Tibial nerve (tissue), 3 donors: Measurements from ENCODE around the gene CA10.

ENCODE experiments used
- CTCF ChIP-seq, 5 experiments: fragments of 200-600 bp in 3 of 5; fragments of 450-650 bp in 2 of 5; sonication (generic) in 3 of 5; IDR thresholded peaks; one replicate each; pipeline ENCODE4 v1.5.1; 2016 to 2019; ENCODE audit warnings: antibody characterized with exemption in 5 of 5, mild to moderate bottlenecking in 3 of 5, moderate library complexity in 2 of 5
- POLR2A ChIP-seq, 2 donors: fragments of 450-650 bp; IDR thresholded peaks; one replicate each; pipeline ENCODE4 v1.6.1; 2017; ENCODE audit warnings: antibody characterized with exemption in 2 of 2, mild to moderate bottlenecking in 2 of 2, moderate library complexity in 2 of 2

GRCh38 chr17:51734462-51734861 lies 424.1 kb downstream of the CA10 start:
- TF ChIP-seq CTCF (IDR thresholded peaks at IDR 0.05) (peak in 3 of 5 experiments; percentile 15 to 31 (median 27)), POLR2A (IDR thresholded peaks at IDR 0.05) (no peak)
